GM12878 (cell line): ENCODE data around the gene CCR8. TPM values are rescaled to one million over a fixed set of nuclear protein-coding genes. Genes with fewer than 3 reads are reported as not detected.

ENCODE experiments used
- ATF7 ChIP-seq: fragments of 450-650 bp; IDR thresholded peaks from 2 replicates; pipeline ENCODE4 v1.6.1; 2016; ENCODE audit warnings: low read depth, mild to moderate bottlenecking
- BMI1 ChIP-seq: fragments of 450-650 bp; IDR thresholded peaks from 2 replicates; pipeline ENCODE4 v1.6.1; 2016; ENCODE audit warnings: mild to moderate bottlenecking, moderate library complexity, borderline replicate concordance
- CEBPB ChIP-seq, 2 experiments: fragments of 150-350 bp in 1 of 2; IDR thresholded peaks; 2 replicates each; pipeline ENCODE4 v1.6.1; 2012 to 2014; ENCODE audit warnings: low read depth in 2 of 2, low read length in 2 of 2, borderline replicate concordance in 1 of 2, inconsistent platforms in 1 of 2
- FOXM1 ChIP-seq: IDR thresholded peaks from 2 replicates; pipeline ENCODE4 v1.6.1; 2012; ENCODE audit warnings: low read depth, mild to moderate bottlenecking, inconsistent platforms, low read length, moderate library complexity
- KDM1A ChIP-seq: fragments of 200-600 bp; sonication (generic); IDR thresholded peaks from 2 replicates; pipeline ENCODE4 v1.6.1; 2016; ENCODE audit warnings: borderline replicate concordance
- NBN ChIP-seq: fragments of 450-650 bp; IDR thresholded peaks from 2 replicates; pipeline ENCODE4 v1.6.1; 2016
- PML ChIP-seq: IDR thresholded peaks from 2 replicates; pipeline ENCODE4 v1.6.1; 2012; ENCODE audit warnings: low read length, inconsistent platforms
- POLR2A ChIP-seq: IDR thresholded peaks from 2 replicates; pipeline ENCODE4 v1.6.1; 2011; ENCODE audit warnings: low read depth, mild to moderate bottlenecking, low read length
- RB1 ChIP-seq: fragments of 450-650 bp; formaldehyde crosslinking; IDR thresholded peaks from 2 replicates; pipeline ENCODE4 v1.6.1; 2017; ENCODE audit warnings: mild to moderate bottlenecking, borderline replicate concordance
- SPI1 ChIP-seq: IDR thresholded peaks from 2 replicates; pipeline ENCODE4 v1.6.1; 2011; ENCODE audit warnings: low read depth, mild to moderate bottlenecking, low read length, moderate library complexity, borderline replicate concordance; ENCODE audit not compliant: insufficient read depth
- TCF7 ChIP-seq: IDR thresholded peaks from 2 replicates; pipeline ENCODE4 v1.6.1; 2014; ENCODE audit warnings: antibody characterized with exemption, borderline replicate concordance
- YY1 ChIP-seq: IDR thresholded peaks from 2 replicates; pipeline ENCODE4 v1.6.1; 2011; ENCODE audit warnings: low read depth, mild to moderate bottlenecking, low read length
- polyA plus RNA-seq, 11 experiments: library from polyadenylated mRNA; depleted of rRNA in 4 of 11; unstranded in 6 of 11; stranded (reverse) in 5 of 11; fragments of >200 nt; fragmentation: Nextera tagmentation in 4 of 11; fragmentation: Illumina TruSeq in 1 of 11; extraction: Ambion mirVana in 4 of 11; extraction: Trizol in 1 of 11; gene quantifications; 1 replicate in 1 of 11; 2 replicates in 10 of 11; pipeline versions ENCODE4 v1.2.1 to v1.2.3, GENCODE V29; 2011 to 2016; ENCODE audit warnings: inconsistent platforms in 2 of 11, missing spikeins in 2 of 11, low read depth in 1 of 11
- total RNA-seq, 4 experiments: library from RNA; depleted of rRNA in 3 of 4; stranded (reverse); fragments of >200 nt in 3 of 4; fragmentation: Illumina TruSeq in 1 of 4; extraction: Trizol in 1 of 4; gene quantifications; 2 replicates each; pipeline versions ENCODE4 v1.2.1 to v1.2.3, GENCODE V29; 2013 to 2021
- TF ChIP-seq, protein P1 (sequence below), 3 experiments: IDR thresholded peaks in 2 of 3; conservative IDR thresholded peaks in 1 of 3; 2 replicates each; pipeline ENCODE4 v1.5.1; 2011; ENCODE audit warnings: low read depth in 3 of 3, low read length in 3 of 3, mild to moderate bottlenecking in 3 of 3, control low read depth in 2 of 3, moderate library complexity in 2 of 3, inconsistent platforms in 1 of 3, mixed read lengths in 1 of 3; ENCODE audit not compliant: control insufficient read depth in 2 of 3, insufficient read depth in 1 of 3; ENCODE audit errors: extremely low read depth in 1 of 3
- TF ChIP-seq, protein P2 (sequence below): fragments of 450-650 bp; formaldehyde crosslinking; IDR thresholded peaks from 2 replicates; pipeline ENCODE4 v1.4.0; 2022; ENCODE audit warnings: mild to moderate bottlenecking, moderate library complexity
- TF ChIP-seq, protein P3 (sequence below): fragments of 450-650 bp; IDR thresholded peaks from 2 replicates; pipeline ENCODE4 v1.6.1; 2017; ENCODE audit warnings: mild to moderate bottlenecking, moderate library complexity
- TF ChIP-seq, protein P4 (sequence below): fragments of 450-650 bp; IDR thresholded peaks from 2 replicates; pipeline ENCODE4 v1.6.1; 2017; ENCODE audit warnings: antibody characterized with exemption, mild to moderate bottlenecking, moderate library complexity

The CCR8 gene
- total and polyA plus RNA-seq, 10 of the 15 experiments (the other 5 are each of a cell fraction or from before 2014, with no cell fraction given), result 5.2 to 28.8 (median 15.6) TPM

DNA sequence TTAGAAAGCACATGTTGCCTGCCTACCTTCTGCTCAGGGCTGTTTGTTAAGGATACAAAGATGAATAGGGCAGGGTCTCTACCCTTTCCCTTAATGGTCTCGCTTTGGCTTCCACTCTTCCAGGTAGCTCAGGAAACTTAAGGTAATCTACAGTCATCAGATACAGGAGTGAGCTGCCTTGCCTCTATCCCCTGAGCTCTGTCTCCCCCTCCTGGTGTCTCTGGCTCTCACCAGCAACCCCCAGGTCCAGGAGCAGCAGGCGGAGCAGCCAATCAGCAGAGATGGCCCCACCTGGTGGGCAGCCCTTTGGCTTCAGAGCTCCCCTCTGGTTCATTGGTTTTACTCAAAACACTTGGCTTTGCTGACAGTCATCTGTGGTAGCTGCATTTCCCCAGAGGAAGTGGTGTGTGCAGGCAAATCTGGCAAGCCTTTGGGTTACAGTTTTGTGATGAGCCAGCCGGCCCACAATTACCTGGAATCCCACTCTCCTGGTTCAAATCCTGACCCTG is 41.2 kb upstream of the CCR8 start (continued):
- TF ChIP-seq CEBPB (IDR thresholded peaks at IDR 0.05; ENCODE audit: borderline replicate concordance in 1 of 2, low read depth in 2 of 2, low read length in 2 of 2) (no peak), YY1 (peak; percentile 80), ATF7 (peak; percentile 67), TCF7 (no peak), POLR2A (no peak), KDM1A (no peak), RB1 (peak; percentile 49; the same call in 1 of the 2 replicates), SPI1 (peak; percentile 81), PML (no peak), NBN (peak; percentile 85), BMI1 (no peak), FOXM1 (peak; percentile 67)
- TF ChIP-seq, protein P1, sequence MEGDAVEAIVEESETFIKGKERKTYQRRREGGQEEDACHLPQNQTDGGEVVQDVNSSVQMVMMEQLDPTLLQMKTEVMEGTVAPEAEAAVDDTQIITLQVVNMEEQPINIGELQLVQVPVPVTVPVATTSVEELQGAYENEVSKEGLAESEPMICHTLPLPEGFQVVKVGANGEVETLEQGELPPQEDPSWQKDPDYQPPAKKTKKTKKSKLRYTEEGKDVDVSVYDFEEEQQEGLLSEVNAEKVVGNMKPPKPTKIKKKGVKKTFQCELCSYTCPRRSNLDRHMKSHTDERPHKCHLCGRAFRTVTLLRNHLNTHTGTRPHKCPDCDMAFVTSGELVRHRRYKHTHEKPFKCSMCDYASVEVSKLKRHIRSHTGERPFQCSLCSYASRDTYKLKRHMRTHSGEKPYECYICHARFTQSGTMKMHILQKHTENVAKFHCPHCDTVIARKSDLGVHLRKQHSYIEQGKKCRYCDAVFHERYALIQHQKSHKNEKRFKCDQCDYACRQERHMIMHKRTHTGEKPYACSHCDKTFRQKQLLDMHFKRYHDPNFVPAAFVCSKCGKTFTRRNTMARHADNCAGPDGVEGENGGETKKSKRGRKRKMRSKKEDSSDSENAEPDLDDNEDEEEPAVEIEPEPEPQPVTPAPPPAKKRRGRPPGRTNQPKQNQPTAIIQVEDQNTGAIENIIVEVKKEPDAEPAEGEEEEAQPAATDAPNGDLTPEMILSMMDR (IDR thresholded peaks at IDR 0.05 in 2 of 3, conservative IDR thresholded peaks at IDR 0.05 in 1 of 3; ENCODE audit: control insufficient read depth in 2 of 3, extremely low read depth in 1 of 3, insufficient read depth in 1 of 3, low read depth in 3 of 3, low read length in 3 of 3), result peak; percentile 93 to 99 (median 99); a peak in 5 of 6 replicates
- TF ChIP-seq, protein P2, sequence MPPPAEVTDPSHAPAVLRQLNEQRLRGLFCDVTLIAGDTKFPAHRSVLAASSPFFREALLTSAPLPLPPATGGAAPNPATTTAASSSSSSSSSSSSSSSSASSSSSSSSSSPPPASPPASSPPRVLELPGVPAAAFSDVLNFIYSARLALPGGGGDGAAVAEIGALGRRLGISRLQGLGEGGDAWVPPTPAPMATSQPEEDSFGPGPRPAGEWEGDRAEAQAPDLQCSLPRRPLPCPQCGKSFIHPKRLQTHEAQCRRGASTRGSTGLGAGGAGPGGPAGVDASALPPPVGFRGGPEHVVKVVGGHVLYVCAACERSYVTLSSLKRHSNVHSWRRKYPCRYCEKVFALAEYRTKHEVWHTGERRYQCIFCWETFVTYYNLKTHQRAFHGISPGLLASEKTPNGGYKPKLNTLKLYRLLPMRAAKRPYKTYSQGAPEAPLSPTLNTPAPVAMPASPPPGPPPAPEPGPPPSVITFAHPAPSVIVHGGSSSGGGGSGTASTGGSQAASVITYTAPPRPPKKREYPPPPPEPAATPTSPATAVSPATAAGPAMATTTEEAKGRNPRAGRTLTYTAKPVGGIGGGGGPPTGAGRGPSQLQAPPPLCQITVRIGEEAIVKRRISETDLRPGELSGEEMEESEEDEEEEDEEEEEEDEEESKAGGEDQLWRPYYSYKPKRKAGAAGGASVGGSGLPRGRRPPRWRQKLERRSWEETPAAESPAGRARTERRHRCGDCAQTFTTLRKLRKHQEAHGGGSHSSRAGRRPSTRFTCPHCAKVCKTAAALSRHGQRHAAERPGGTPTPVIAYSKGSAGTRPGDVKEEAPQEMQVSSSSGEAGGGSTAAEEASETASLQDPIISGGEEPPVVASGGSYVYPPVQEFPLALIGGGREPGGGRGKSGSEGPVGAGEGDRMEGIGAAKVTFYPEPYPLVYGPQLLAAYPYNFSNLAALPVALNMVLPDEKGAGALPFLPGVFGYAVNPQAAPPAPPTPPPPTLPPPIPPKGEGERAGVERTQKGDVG, result no peak
- TF ChIP-seq, protein P3, sequence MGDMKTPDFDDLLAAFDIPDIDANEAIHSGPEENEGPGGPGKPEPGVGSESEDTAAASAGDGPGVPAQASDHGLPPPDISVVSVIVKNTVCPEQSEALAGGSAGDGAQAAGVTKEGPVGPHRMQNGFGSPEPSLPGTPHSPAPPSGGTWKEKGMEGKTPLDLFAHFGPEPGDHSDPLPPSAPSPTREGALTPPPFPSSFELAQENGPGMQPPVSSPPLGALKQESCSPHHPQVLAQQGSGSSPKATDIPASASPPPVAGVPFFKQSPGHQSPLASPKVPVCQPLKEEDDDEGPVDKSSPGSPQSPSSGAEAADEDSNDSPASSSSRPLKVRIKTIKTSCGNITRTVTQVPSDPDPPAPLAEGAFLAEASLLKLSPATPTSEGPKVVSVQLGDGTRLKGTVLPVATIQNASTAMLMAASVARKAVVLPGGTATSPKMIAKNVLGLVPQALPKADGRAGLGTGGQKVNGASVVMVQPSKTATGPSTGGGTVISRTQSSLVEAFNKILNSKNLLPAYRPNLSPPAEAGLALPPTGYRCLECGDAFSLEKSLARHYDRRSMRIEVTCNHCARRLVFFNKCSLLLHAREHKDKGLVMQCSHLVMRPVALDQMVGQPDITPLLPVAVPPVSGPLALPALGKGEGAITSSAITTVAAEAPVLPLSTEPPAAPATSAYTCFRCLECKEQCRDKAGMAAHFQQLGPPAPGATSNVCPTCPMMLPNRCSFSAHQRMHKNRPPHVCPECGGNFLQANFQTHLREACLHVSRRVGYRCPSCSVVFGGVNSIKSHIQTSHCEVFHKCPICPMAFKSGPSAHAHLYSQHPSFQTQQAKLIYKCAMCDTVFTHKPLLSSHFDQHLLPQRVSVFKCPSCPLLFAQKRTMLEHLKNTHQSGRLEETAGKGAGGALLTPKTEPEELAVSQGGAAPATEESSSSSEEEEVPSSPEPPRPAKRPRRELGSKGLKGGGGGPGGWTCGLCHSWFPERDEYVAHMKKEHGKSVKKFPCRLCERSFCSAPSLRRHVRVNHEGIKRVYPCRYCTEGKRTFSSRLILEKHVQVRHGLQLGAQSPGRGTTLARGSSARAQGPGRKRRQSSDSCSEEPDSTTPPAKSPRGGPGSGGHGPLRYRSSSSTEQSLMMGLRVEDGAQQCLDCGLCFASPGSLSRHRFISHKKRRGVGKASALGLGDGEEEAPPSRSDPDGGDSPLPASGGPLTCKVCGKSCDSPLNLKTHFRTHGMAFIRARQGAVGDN, result peak; percentile 56; the same call in 1 of the 2 replicates
- TF ChIP-seq, protein P4, sequence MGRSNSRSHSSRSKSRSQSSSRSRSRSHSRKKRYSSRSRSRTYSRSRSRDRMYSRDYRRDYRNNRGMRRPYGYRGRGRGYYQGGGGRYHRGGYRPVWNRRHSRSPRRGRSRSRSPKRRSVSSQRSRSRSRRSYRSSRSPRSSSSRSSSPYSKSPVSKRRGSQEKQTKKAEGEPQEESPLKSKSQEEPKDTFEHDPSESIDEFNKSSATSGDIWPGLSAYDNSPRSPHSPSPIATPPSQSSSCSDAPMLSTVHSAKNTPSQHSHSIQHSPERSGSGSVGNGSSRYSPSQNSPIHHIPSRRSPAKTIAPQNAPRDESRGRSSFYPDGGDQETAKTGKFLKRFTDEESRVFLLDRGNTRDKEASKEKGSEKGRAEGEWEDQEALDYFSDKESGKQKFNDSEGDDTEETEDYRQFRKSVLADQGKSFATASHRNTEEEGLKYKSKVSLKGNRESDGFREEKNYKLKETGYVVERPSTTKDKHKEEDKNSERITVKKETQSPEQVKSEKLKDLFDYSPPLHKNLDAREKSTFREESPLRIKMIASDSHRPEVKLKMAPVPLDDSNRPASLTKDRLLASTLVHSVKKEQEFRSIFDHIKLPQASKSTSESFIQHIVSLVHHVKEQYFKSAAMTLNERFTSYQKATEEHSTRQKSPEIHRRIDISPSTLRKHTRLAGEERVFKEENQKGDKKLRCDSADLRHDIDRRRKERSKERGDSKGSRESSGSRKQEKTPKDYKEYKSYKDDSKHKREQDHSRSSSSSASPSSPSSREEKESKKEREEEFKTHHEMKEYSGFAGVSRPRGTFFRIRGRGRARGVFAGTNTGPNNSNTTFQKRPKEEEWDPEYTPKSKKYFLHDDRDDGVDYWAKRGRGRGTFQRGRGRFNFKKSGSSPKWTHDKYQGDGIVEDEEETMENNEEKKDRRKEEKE, result no peak
